ENCODE results near the gene CDH23. TPM values are rescaled to one million over a fixed set of nuclear protein-coding genes. Genes with fewer than 3 reads are reported as not detected.

CDH23 gene
- total RNA-seq, 1 experiment from 2014 or later: 0.07 TPM

GRCh38 chr10:71703577-71703976, 306.9 kb downstream of the CDH23 start:
- CTCF ChIA-PET: no interaction called here
- no peak for TF ChIP-seq CTCF (IDR thresholded peaks at IDR 0.05; ENCODE audit: unreplicated experiment)
- intact Hi-C loops (cut with micrococcal nuclease; ENCODE audit: unreplicated experiment): loop anchor here (10.0 kb wide), 1 partner anchor 319 kb away; no protein-coding TSS in a partner anchor
- H3K4me1 Mint-ChIP-seq (ENCODE audit: low read depth, unreplicated experiment): no peaks in the 10 kb centered on the region
- no peaks in the 10 kb centered on the region for H3K36me3 Mint-ChIP-seq (ENCODE audit: insufficient read depth, unreplicated experiment)
- H3K27me3 Mint-ChIP-seq (ENCODE audit: unreplicated experiment): peaks cover 18% of the 10 kb centered on the region
- no peak for DNase-seq
- H3K9me3 Mint-ChIP-seq (ENCODE audit: low read depth, unreplicated experiment): no peaks in the 10 kb centered on the region
- no peak overlapping the region for H3K27ac Mint-ChIP-seq (ENCODE audit: unreplicated experiment)
- no peak overlapping the region for H3K4me3 Mint-ChIP-seq (ENCODE audit: low read depth, unreplicated experiment)
- BruUV-seq (replicated peaks): no TSS peak

GRCh38 chr10:71704816-71705215, 308.1 kb downstream of the CDH23 start:
- Mint-ChIP-seq H3K9me3 (ENCODE audit: low read depth, unreplicated experiment) (no peaks in the 10 kb centered on the region), H3K27me3 (ENCODE audit: unreplicated experiment) (peaks cover 18% of the 10 kb centered on the region), H3K27ac (ENCODE audit: unreplicated experiment) (no peak overlapping the region), H3K4me3 (ENCODE audit: low read depth, unreplicated experiment) (no peak overlapping the region), H3K36me3 (ENCODE audit: insufficient read depth, unreplicated experiment) (no peaks in the 10 kb centered on the region), H3K4me1 (ENCODE audit: low read depth, unreplicated experiment) (no peaks in the 10 kb centered on the region)
- DNase-seq: no peak
- CTCF ChIA-PET: interaction anchor here (0.6 kb wide), 1 partner anchor 369 kb away, joined by 3 read pairs; no protein-coding TSS in a partner anchor
- intact Hi-C loops (cut with micrococcal nuclease; ENCODE audit: unreplicated experiment): loop anchor here (10.0 kb wide), 1 partner anchor 320 kb away; no protein-coding TSS in a partner anchor
- BruUV-seq (replicated peaks): no TSS peak
- TF ChIP-seq CTCF (IDR thresholded peaks at IDR 0.05; ENCODE audit: unreplicated experiment): no peak

GRCh38 chr10:71705582-71705981, 308.9 kb downstream of the CDH23 start:
- CTCF ChIA-PET: interaction anchor here (0.6 to 4.4 kb wide), 2 partner anchors 8 to 136 kb away, joined by 3 to 31 read pairs; no protein-coding TSS in a partner anchor
- no peaks in the 10 kb centered on the region for H3K4me1 Mint-ChIP-seq (ENCODE audit: low read depth, unreplicated experiment)
- intact Hi-C loops (cut with micrococcal nuclease; ENCODE audit: unreplicated experiment): loop anchor here (10.0 kb wide), 1 partner anchor 321 kb away; no protein-coding TSS in a partner anchor
- BruUV-seq (replicated peaks): no TSS peak
- H3K27me3 Mint-ChIP-seq (ENCODE audit: unreplicated experiment): peaks cover 18% of the 10 kb centered on the region
- H3K9me3 Mint-ChIP-seq (ENCODE audit: low read depth, unreplicated experiment): no peaks in the 10 kb centered on the region
- H3K27ac Mint-ChIP-seq (ENCODE audit: unreplicated experiment): no peak overlapping the region
- DNase-seq: no peak
- no peaks in the 10 kb centered on the region for H3K36me3 Mint-ChIP-seq (ENCODE audit: insufficient read depth, unreplicated experiment)
- H3K4me3 Mint-ChIP-seq (ENCODE audit: low read depth, unreplicated experiment): no peak overlapping the region
- no peak for TF ChIP-seq CTCF (IDR thresholded peaks at IDR 0.05; ENCODE audit: unreplicated experiment)

- H3K9me3 Mint-ChIP-seq (ENCODE audit: low read depth, unreplicated experiment): no peaks in the 10 kb centered on the region
- intact Hi-C loops (cut with micrococcal nuclease; ENCODE audit: unreplicated experiment): loop anchor here (10.0 kb wide), 1 partner anchor 322 kb away; no protein-coding TSS in a partner anchor
- no TSS peak for BruUV-seq (replicated peaks)
These were observed 309.7 kb downstream of the CDH23 start for GRCh38 chr10:71706216-71707121.

More at GRCh38 chr10:71706216-71707121, 309.7 kb downstream of the CDH23 start:
- no peak for TF ChIP-seq CTCF (IDR thresholded peaks at IDR 0.05; ENCODE audit: unreplicated experiment)
- no peaks in the 10 kb centered on the region for H3K4me1 Mint-ChIP-seq (ENCODE audit: low read depth, unreplicated experiment)
- no peak for DNase-seq
- no peak overlapping the region for H3K27ac Mint-ChIP-seq (ENCODE audit: unreplicated experiment)
- no peaks in the 10 kb centered on the region for H3K36me3 Mint-ChIP-seq (ENCODE audit: insufficient read depth, unreplicated experiment)
- H3K4me3 Mint-ChIP-seq (ENCODE audit: low read depth, unreplicated experiment): no peak overlapping the region
- CTCF ChIA-PET: interaction anchor here (0.6 to 4.4 kb wide), 3 partner anchors 9 to 761 kb away, joined by 3 to 31 read pairs (median 4); no protein-coding TSS in a partner anchor
- H3K27me3 Mint-ChIP-seq (ENCODE audit: unreplicated experiment): peaks cover 18% of the 10 kb centered on the region
